Measurements from ENCODE around the gene ENOSF1. TPM values are rescaled to one million over a fixed set of nuclear protein-coding genes. Genes with fewer than 3 reads are reported as not detected.
A peak's percentile ranks its signal among the peaks of the same experiment; 100 is the strongest.
"Not testable (repeated sequence)": the region's sequence is repeated elsewhere in the genome, so short reads cannot be mapped to it uniquely, and the experiment has no call there.

Gene ENOSF1
- 100 to 1,000 TPM in 1 of 4 donors, 10 to 100 TPM in 3; 68.5 to 101 (median 75.7) TPM for polyA plus RNA-seq (ENCODE audit: insufficient read length in 4 of 4)

GRCh38 chr18:712401-713134, at the start of gene ENOSF1:
ENOSF1 (minus strand) TSS chr18:712630; CDS start chr18:712587, 43 bp downstream.
- DNase-seq (ENCODE audit: low read depth in 4 of 4, low spot score in 3 of 4) = peak; percentile 49 to 70 (median 67)

GRCh38 chr18:759864-760263, 47.4 kb upstream of the ENOSF1 start:
- not testable (repeated sequence) for DNase-seq (ENCODE audit: low read depth in 4 of 4, low spot score in 3 of 4)

GRCh38 chr18:755506-755905, 43.1 kb upstream of the ENOSF1 start:
- no peak for DNase-seq (ENCODE audit: low read depth in 4 of 4, low spot score in 3 of 4)

GRCh38 chr18:754656-755055, 42.2 kb upstream of the ENOSF1 start:
- DNase-seq (ENCODE audit: low read depth in 4 of 4, low spot score in 3 of 4) = no peak

GRCh38 chr18:750456-750855, 38.0 kb upstream of the ENOSF1 start:
- no peak for DNase-seq (ENCODE audit: low read depth in 4 of 4, low spot score in 3 of 4)

GRCh38 chr18:744832-745597, 32.6 kb upstream of the ENOSF1 start:
- no peak for DNase-seq (ENCODE audit: low read depth in 4 of 4, low spot score in 3 of 4)

- DNase-seq (ENCODE audit: low read depth in 4 of 4, low spot score in 3 of 4) = peak in 2 of 4 donors; percentile 8 to 16
These were observed 29.6 kb upstream of the ENOSF1 start for GRCh38 chr18:741931-742512.

GRCh38 chr18:732371-732770, 19.9 kb upstream of the ENOSF1 start:
- no peak for DNase-seq (ENCODE audit: low read depth in 4 of 4, low spot score in 3 of 4)

- DNase-seq (ENCODE audit: low read depth in 4 of 4, low spot score in 3 of 4) = no peak
These were observed 18.8 kb upstream of the ENOSF1 start for GRCh38 chr18:731185-731584.

GRCh38 chr18:730692-731091, 18.3 kb upstream of the ENOSF1 start:
- DNase-seq (ENCODE audit: low read depth in 4 of 4, low spot score in 3 of 4) = no peak

GRCh38 chr18:730120-730519, 17.7 kb upstream of the ENOSF1 start:
- not testable (repeated sequence) for DNase-seq (ENCODE audit: low read depth in 4 of 4, low spot score in 3 of 4)

- no peak for DNase-seq (ENCODE audit: low read depth in 4 of 4, low spot score in 3 of 4)
These were observed 13.2 kb upstream of the ENOSF1 start for GRCh38 chr18:725646-726045.

- no peak for DNase-seq (ENCODE audit: low read depth in 4 of 4, low spot score in 3 of 4)
These were observed 11.2 kb upstream of the ENOSF1 start for GRCh38 chr18:723541-724080.

GRCh38 chr18:717003-717402, 4.6 kb upstream of the ENOSF1 start:
- no peak for DNase-seq (ENCODE audit: low read depth in 4 of 4, low spot score in 3 of 4)

- no peak for DNase-seq (ENCODE audit: low read depth in 4 of 4, low spot score in 3 of 4)
These were observed 3.2 kb upstream of the ENOSF1 start for GRCh38 chr18:715626-716025.

- no peak for DNase-seq (ENCODE audit: low read depth in 4 of 4, low spot score in 3 of 4)
These were observed 683 bp upstream of the ENOSF1 start for GRCh38 chr18:713135-713490.

- peak; percentile 34 to 61 (median 58) for DNase-seq (ENCODE audit: low read depth in 4 of 4, low spot score in 3 of 4)
These were observed 601 bp downstream of the ENOSF1 start for GRCh38 chr18:711657-712400.

GRCh38 chr18:711310-711656, 1.1 kb downstream of the ENOSF1 start:
- peak in 2 of 4 donors; percentile 8 to 17 for DNase-seq (ENCODE audit: low read depth in 4 of 4, low spot score in 3 of 4)

GRCh38 chr18:710418-711300, 1.8 kb downstream of the ENOSF1 start:
- DNase-seq (ENCODE audit: low read depth in 4 of 4, low spot score in 3 of 4) = no peak

GRCh38 chr18:709771-710170, 2.7 kb downstream of the ENOSF1 start:
- DNase-seq (ENCODE audit: low read depth in 4 of 4, low spot score in 3 of 4) = no peak

Measured in right renal pelvis (tissue), 4 donors.